K562 (cell line): ENCODE measurements around the gene LDAH. TPM values are rescaled to one million over a fixed set of nuclear protein-coding genes. Genes with fewer than 3 reads are reported as not detected.

ENCODE experiments used
- ATAC-seq: fragments of 200-7000 bp; cut with Tn5 transposase; 3 replicates; pipeline ENCODE4 v1.9.1; 2020; ENCODE audit warnings: moderate library complexity
- BruUV-seq: library from RNA; stranded (reverse); fragments of 400-500 nt; replicated peaks from 2 replicates; lab custom pipeline; 2021; lab: Mats Ljungman, UMichigan
- CTCF ChIA-PET: fragments of 300-600 bp; formaldehyde crosslinking; extraction: SDS; loops from one replicate; lab custom pipeline; 2021; ENCODE audit warnings: low intra/inter-chr PET ratio; lab: Yijun Ruan, JAX
- POLR2A ChIA-PET: fragments of 300-600, 350-650 bp; sonication (Branson Sonifier 250); formaldehyde crosslinking; extraction: SDS; loops from one replicate; lab custom pipeline; 2021; ENCODE audit warnings: antibody characterized with exemption, inconsistent platforms; lab: Yijun Ruan, JAX
- DNase-seq, 4 experiments: peaks; one replicate each; pipeline versions ENCODE4 v3.0.0 to v3.0.0-alpha.2; 2011 to 2018; ENCODE audit warnings: low spot score in 3 of 4, mixed read lengths in 3 of 4; ENCODE audit errors: extremely low read depth in 1 of 4
- FAIRE-seq: peaks from 2 replicates; lab custom pipeline; 2011; peaks lifted over from hg19 to GRCh38; lab: Jason Lieb, UNC
- H2AFZ ChIP-seq: 2 replicates; pipeline ENCODE4 v1.6.0; 2011; ENCODE audit warnings: low read depth, low read length, control low read depth, inconsistent platforms
- H3K27ac ChIP-seq: fragments of 200-600 bp; 3 replicates; pipeline ENCODE4 v1.8.0; 2011; ENCODE audit warnings: low read depth, mild to moderate bottlenecking, control low read depth, inconsistent platforms, low read length, moderate library complexity, mixed read lengths; ENCODE audit errors: extremely low read depth
- H3K27me3 ChIP-seq, 2 experiments: fragments of 300-600 bp in 1 of 2; 2 replicates in 1 of 2; 3 replicates in 1 of 2; pipeline versions ENCODE4 v1.6.0 to v1.8.0; 2011; ENCODE audit warnings: inconsistent platforms in 2 of 2, low read length in 2 of 2, mild to moderate bottlenecking in 1 of 2, mixed read lengths in 1 of 2, moderate library complexity in 1 of 2; ENCODE audit not compliant: control insufficient read depth in 2 of 2, insufficient read depth in 2 of 2
- H3K36me3 ChIP-seq: fragments of 300-600 bp; 3 replicates; pipeline ENCODE4 v1.8.0; 2011; ENCODE audit warnings: mild to moderate bottlenecking, low read length, inconsistent platforms; ENCODE audit not compliant: control insufficient read depth, insufficient read depth
- H3K4me1 ChIP-seq, 2 experiments: fragments of 200-600 bp in 1 of 2; replicated peaks in 1 of 2; 2 replicates in 1 of 2; 3 replicates in 1 of 2; pipeline versions ENCODE4 v1.5.1 to v1.8.0; 2011; ENCODE audit warnings: inconsistent platforms in 2 of 2, low read length in 2 of 2, mild to moderate bottlenecking in 1 of 2, mixed read lengths in 1 of 2, moderate library complexity in 1 of 2; ENCODE audit not compliant: control insufficient read depth in 2 of 2, insufficient read depth in 2 of 2
- H3K4me2 ChIP-seq: 2 replicates; pipeline ENCODE4 v1.6.1; 2011; ENCODE audit warnings: low read length, control low read depth, inconsistent platforms, mixed read lengths; ENCODE audit not compliant: insufficient read depth
- H3K4me3 ChIP-seq: fragments of 200-600 bp; sonication (generic), shearing (Covaris generic); 2 replicates; pipeline ENCODE4 v1.5.1; 2016; ENCODE audit warnings: control low read depth, inconsistent platforms
- H3K79me2 ChIP-seq: fragments of 200-600 bp; 3 replicates; pipeline ENCODE4 v1.8.0; 2011; ENCODE audit warnings: low read length, inconsistent platforms; ENCODE audit not compliant: control insufficient read depth, insufficient read depth
- H3K9ac ChIP-seq, 2 experiments: 2 replicates each; pipeline versions ENCODE4 v1.6.0 to v1.6.1; 2011; ENCODE audit warnings: low read depth in 2 of 2, low read length in 2 of 2, control low read depth in 1 of 2, inconsistent platforms in 1 of 2, mild to moderate bottlenecking in 1 of 2, mixed read lengths in 1 of 2; ENCODE audit not compliant: insufficient read depth in 1 of 2
- H3K9me1 ChIP-seq: one replicate; pipeline ENCODE4 v1.6.0; 2011; ENCODE audit warnings: inconsistent platforms, mild to moderate bottlenecking, low read length, moderate library complexity; ENCODE audit not compliant: control insufficient read depth, insufficient read depth
- H3K9me3 ChIP-seq: replicated peaks from 2 replicates; pipeline ENCODE4 v1.5.1; 2011; ENCODE audit warnings: low read depth, low read length, inconsistent platforms; ENCODE audit not compliant: control insufficient read depth, insufficient read depth
- H4K20me1 ChIP-seq: replicated peaks from 2 replicates; pipeline ENCODE4 v1.6.1; 2011; ENCODE audit warnings: low read length, inconsistent platforms, mixed read lengths; ENCODE audit not compliant: control insufficient read depth, insufficient read depth
- BRD9 ChIP-seq: fragments of 450-650 bp; IDR thresholded peaks from 2 replicates; pipeline ENCODE4 v1.6.1; 2018; ENCODE audit warnings: low read depth; ENCODE audit not compliant: partially characterized antibody
- C11orf30 ChIP-seq: fragments of 450-650 bp; IDR thresholded peaks from 2 replicates; pipeline ENCODE4 v1.6.1; 2016; ENCODE audit warnings: low read depth, mild to moderate bottlenecking
- GABPA ChIP-seq: fragments of 200-800 bp; sonication (Bioruptor generic); conservative IDR thresholded peaks from 2 replicates; pipeline ENCODE4 v1.6.1; 2016; ENCODE audit warnings: low read depth, missing genetic modification characterization, missing compliant biosample characterization
- MCM5 ChIP-seq: fragments of 450-650 bp; IDR thresholded peaks from 2 replicates; pipeline ENCODE4 v1.6.1; 2016; ENCODE audit warnings: low read depth
- PCBP2 ChIP-seq: fragments of 200-400 bp; formaldehyde crosslinking; IDR thresholded peaks from 2 replicates; pipeline ENCODE4 v1.6.1; 2018; ENCODE audit warnings: low read length, low read depth, mild to moderate bottlenecking, moderate library complexity; ENCODE audit not compliant: poor library complexity, severe bottlenecking
- RBFOX2 ChIP-seq: fragments of 200-400 bp; formaldehyde crosslinking; IDR thresholded peaks from 2 replicates; pipeline ENCODE4 v1.6.1; 2017; ENCODE audit warnings: low read depth, mild to moderate bottlenecking, low read length, moderate library complexity
- RBM17 ChIP-seq: fragments of 200-400 bp; formaldehyde crosslinking; IDR thresholded peaks from 2 replicates; pipeline ENCODE4 v1.6.1; 2017; ENCODE audit warnings: low read depth, mild to moderate bottlenecking, low read length, borderline replicate concordance
- SMAD1 ChIP-seq: fragments of 150-350 bp; IDR thresholded peaks from 2 replicates; pipeline ENCODE4 v1.6.1; 2014; ENCODE audit warnings: low read length, low read depth; ENCODE audit not compliant: partially characterized antibody
- TCF7 ChIP-seq: sonication (generic); IDR thresholded peaks from 2 replicates; pipeline ENCODE4 v1.6.1; 2016; ENCODE audit warnings: antibody characterized with exemption, borderline replicate concordance
- TCF7L2 ChIP-seq: fragments of 150-350 bp; IDR thresholded peaks from 2 replicates; pipeline ENCODE4 v1.6.1; 2016; ENCODE audit warnings: low read depth, mild to moderate bottlenecking, low read length, moderate library complexity
- ZBTB1 ChIP-seq: sonication (generic); formaldehyde crosslinking; IDR thresholded peaks from 2 replicates; pipeline ENCODE4 v1.8.1; 2023; ENCODE audit warnings: missing genetic modification reagents, low read depth, mild to moderate bottlenecking, borderline replicate concordance
- ZNF263 ChIP-seq: sonication (generic); formaldehyde crosslinking; IDR thresholded peaks from 2 replicates; pipeline ENCODE4 v1.8.0; 2022; ENCODE audit warnings: mild to moderate bottlenecking, missing genetic modification reagents, borderline replicate concordance
- WGBS: fragments of 100-300 bp; shearing (Covaris generic); methylation state at CpG from one replicate; pipeline ENCODE4 v1.1.6; 2016; ENCODE audit warnings: low coverage, mixed read lengths; ENCODE audit not compliant: insufficient coverage; ENCODE audit errors: missing lambda C conversion rate; 5-methylcytosine and 5-hydroxymethylcytosine counted together
- in situ Hi-C: fragments of 300-500 bp; cut with MboI; formaldehyde crosslinking; loops from 4 replicates; pipeline ENCODE4 v1.15.0; 2018; ENCODE audit warnings: inconsistent platforms, mixed read lengths
- intact Hi-C: fragments of 100-400 bp; cut with micrococcal nuclease; formaldehyde crosslinking; loops from 2 replicates; pipeline ENCODE4 v1.14.2; 2022
- polyA plus RNA-seq, 8 experiments: library from polyadenylated mRNA; depleted of rRNA in 4 of 8; stranded (reverse) in 5 of 8; unstranded in 3 of 8; fragments of >200 nt; fragmentation: Nextera tagmentation in 2 of 8; fragmentation: Illumina TruSeq in 1 of 8; extraction: Ambion mirVana in 2 of 8; extraction: Trizol in 1 of 8; gene quantifications; 2 replicates each; pipeline versions ENCODE4 v1.2.1 to v1.2.3, GENCODE V29; 2011 to 2014; ENCODE audit warnings: inconsistent platforms in 1 of 8, missing spikeins in 1 of 8
- total RNA-seq, 7 experiments: library from RNA; depleted of rRNA in 6 of 7; stranded (reverse); fragments of >200 nt in 6 of 7; fragmentation: Illumina TruSeq in 2 of 7; extraction: Trizol in 2 of 7; gene quantifications; 2 replicates each; pipeline versions ENCODE4 v1.2.1 to v1.2.3, GENCODE V29; 2011 to 2021; ENCODE audit warnings: low replicate concordance in 1 of 7
- TF ChIP-seq, protein P1 (sequence below): IDR thresholded peaks from 2 replicates; pipeline ENCODE4 v1.6.1; 2011; ENCODE audit not compliant: insufficient read length; ENCODE audit errors: extremely low read depth
- TF ChIP-seq, protein P2 (sequence below): fragments of 450-650 bp; IDR thresholded peaks from 2 replicates; pipeline ENCODE4 v1.6.1; 2018; ENCODE audit warnings: mild to moderate bottlenecking, low read depth; ENCODE audit not compliant: partially characterized antibody

Gene LDAH
- total and polyA plus RNA-seq, 9 of the 15 experiments (the other 6 are each of a cell fraction or from before 2014, with no cell fraction given): 22.3 to 60.1 (median 40.0) TPM

DNA sequence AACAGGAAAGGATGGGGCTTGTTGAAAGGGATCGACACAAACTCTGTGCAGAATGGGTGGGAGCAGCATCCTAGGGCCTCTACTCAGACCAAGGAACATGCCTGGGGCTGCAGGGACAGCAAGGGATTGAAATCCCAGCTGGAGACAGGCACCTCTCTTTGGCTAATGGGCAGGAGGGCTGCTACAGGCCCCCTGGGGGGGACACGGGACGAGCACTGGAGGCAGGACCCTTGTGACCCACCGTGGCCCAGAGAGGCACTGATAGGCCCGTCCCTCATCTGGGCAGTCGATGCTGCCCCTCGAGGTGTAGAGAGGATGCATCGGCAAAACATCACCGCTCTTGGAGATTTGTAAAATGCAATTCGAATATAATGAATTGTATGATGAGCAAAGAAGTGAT is 177.1 kb downstream of the LDAH start:
- 30% methylated on average over 9 of the region's 10 CpGs for WGBS
- POLR2A ChIA-PET: no interaction called here
- DNase-seq (no peak), FAIRE-seq (no peak), ATAC-seq (no peak)
- Histone ChIP-seq H4K20me1 (no peaks in the 10 kb centered on the region; the same call in 1 of the 2 replicates), H3K79me2 (no peaks in the 10 kb centered on the region; the same call in 2 of the 3 replicates), H2AFZ (no peak overlapping the region), H3K4me1 (peaks cover 7 to 24% of the 10 kb centered on the region in 2 experiments; a peak in 4 of 5 replicates), H3K9me1 (no peaks in the 10 kb centered on the region), H3K27me3 (peaks cover 0 to 15% of the 10 kb centered on the region in 2 experiments; a peak in 2 of 5 replicates), H3K9ac (no peak overlapping the region), H3K36me3 (no peaks in the 10 kb centered on the region), H3K27ac (no peak overlapping the region), H3K9me3 (no peaks in the 10 kb centered on the region), H3K4me2 (no peak overlapping the region), H3K4me3 (no peak overlapping the region)
- TF ChIP-seq ZNF263 (CRISPR knock-in tag) (no peak), MCM5 (no peak), TCF7L2 (no peak), RBFOX2 (no peak), GABPA (tag) (no peak), PCBP2 (no peak), C11orf30 (no peak), RBM17 (no peak), ZBTB1 (CRISPR knock-in tag) (no peak), SMAD1 (no peak), TCF7 (no peak), BRD9 (no peak)
- TF ChIP-seq, protein P1, sequence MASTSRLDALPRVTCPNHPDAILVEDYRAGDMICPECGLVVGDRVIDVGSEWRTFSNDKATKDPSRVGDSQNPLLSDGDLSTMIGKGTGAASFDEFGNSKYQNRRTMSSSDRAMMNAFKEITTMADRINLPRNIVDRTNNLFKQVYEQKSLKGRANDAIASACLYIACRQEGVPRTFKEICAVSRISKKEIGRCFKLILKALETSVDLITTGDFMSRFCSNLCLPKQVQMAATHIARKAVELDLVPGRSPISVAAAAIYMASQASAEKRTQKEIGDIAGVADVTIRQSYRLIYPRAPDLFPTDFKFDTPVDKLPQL: no peak
- TF ChIP-seq, protein P2, sequence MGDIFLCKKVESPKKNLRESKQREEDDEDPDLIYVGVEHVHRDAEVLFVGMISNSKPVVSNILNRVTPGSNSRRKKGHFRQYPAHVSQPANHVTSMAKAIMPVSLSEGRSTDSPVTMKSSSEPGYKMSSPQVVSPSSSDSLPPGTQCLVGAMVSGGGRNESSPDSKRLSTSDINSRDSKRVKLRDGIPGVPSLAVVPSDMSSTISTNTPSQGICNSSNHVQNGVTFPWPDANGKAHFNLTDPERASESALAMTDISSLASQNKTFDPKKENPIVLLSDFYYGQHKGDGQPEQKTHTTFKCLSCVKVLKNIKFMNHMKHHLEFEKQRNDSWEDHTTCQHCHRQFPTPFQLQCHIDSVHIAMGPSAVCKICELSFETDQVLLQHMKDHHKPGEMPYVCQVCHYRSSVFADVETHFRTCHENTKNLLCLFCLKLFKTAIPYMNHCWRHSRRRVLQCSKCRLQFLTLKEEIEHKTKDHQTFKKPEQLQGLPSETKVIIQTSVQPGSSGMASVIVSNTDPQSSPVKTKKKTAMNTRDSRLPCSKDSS: no peak
- BruUV-seq: no TSS peak
- CTCF ChIA-PET: no interaction called here
- intact Hi-C loops: no loop called here
- in situ Hi-C loops: no loop called here
